CD14-positive monocyte (primary cell): ENCODE results near the gene ATM. TPM values are rescaled to one million over a fixed set of nuclear protein-coding genes. Genes with fewer than 3 reads are reported as not detected.
A peak's percentile ranks its signal among the peaks of the same experiment; 100 is the strongest.

Source experiments
- DNase-seq, 3 donors: peaks; one replicate each; pipeline ENCODE4 v3.0.0-alpha.2; 2011 to 2022
- H2AFZ ChIP-seq: 2 replicates; pipeline ENCODE4 v1.6.0; 2012; ENCODE audit warnings: mild to moderate bottlenecking, low read depth, low read length, inconsistent platforms; ENCODE audit not compliant: insufficient read depth, poor library complexity, severe bottlenecking
- H3K27ac ChIP-seq, 2 donors: 1 replicate in 1 of 2; 2 replicates in 1 of 2; pipeline ENCODE4 v1.5.1; 2012 to 2013; ENCODE audit warnings: low read length in 2 of 2, control low read depth in 1 of 2, inconsistent platforms in 1 of 2, low read depth in 1 of 2, mild to moderate bottlenecking in 1 of 2
- H3K27me3 ChIP-seq, 2 donors: one replicate each; pipeline versions ENCODE4 v1.6.0 to v1.6.1; 2011 to 2013; ENCODE audit warnings: low read length in 2 of 2; ENCODE audit not compliant: control insufficient read depth in 2 of 2, insufficient read depth in 2 of 2
- H3K36me3 ChIP-seq, 2 donors: replicated peaks in 1 of 2; 1 replicate in 1 of 2; 2 replicates in 1 of 2; pipeline versions ENCODE4 v1.5.1 to v1.6.1; 2012 to 2013; ENCODE audit warnings: low read length in 2 of 2, control low read depth in 1 of 2, inconsistent platforms in 1 of 2, mild to moderate bottlenecking in 1 of 2; ENCODE audit not compliant: insufficient read depth in 2 of 2, control insufficient read depth in 1 of 2
- H3K4me1 ChIP-seq, 2 donors: 1 replicate in 1 of 2; 2 replicates in 1 of 2; pipeline versions ENCODE4 v1.5.1 to v1.6.1; 2012 to 2013; ENCODE audit warnings: low read length in 2 of 2, control low read depth in 1 of 2, inconsistent platforms in 1 of 2, mild to moderate bottlenecking in 1 of 2, moderate library complexity in 1 of 2; ENCODE audit not compliant: insufficient read depth in 2 of 2, control insufficient read depth in 1 of 2
- H3K4me2 ChIP-seq: replicated peaks from 2 replicates; pipeline ENCODE3; 2012; ENCODE audit warnings: low read length, moderate library complexity, mild to moderate bottlenecking; ENCODE audit not compliant: poor library complexity, severe bottlenecking; ENCODE audit errors: extremely low read depth
- H3K4me3 ChIP-seq, 3 experiments: fragments of 200-600 bp in 1 of 3; sonication (generic) in 1 of 3; replicated peaks in 1 of 3; 1 replicate in 2 of 3; 2 replicates in 1 of 3; pipeline ENCODE4 v1.5.1; 2011 to 2013; ENCODE audit warnings: low read length in 3 of 3, mild to moderate bottlenecking in 3 of 3, control low read depth in 2 of 3, low read depth in 2 of 3, inconsistent platforms in 1 of 3, moderate library complexity in 1 of 3
- H3K79me2 ChIP-seq: 2 replicates; pipeline ENCODE4 v1.6.0; 2012; ENCODE audit warnings: mild to moderate bottlenecking, control low read depth, inconsistent platforms, low read length, moderate library complexity; ENCODE audit not compliant: insufficient read depth
- H3K9ac ChIP-seq: 2 replicates; pipeline ENCODE4 v1.6.0; 2017; ENCODE audit warnings: low read length, mild to moderate bottlenecking; ENCODE audit not compliant: insufficient read depth, poor library complexity, severe bottlenecking
- H3K9me3 ChIP-seq, 2 donors: replicated peaks in 1 of 2; 1 replicate in 1 of 2; 2 replicates in 1 of 2; pipeline versions ENCODE4 v1.5.1 to v1.6.1; 2012 to 2013; ENCODE audit warnings: low read length in 2 of 2, control low read depth in 1 of 2; ENCODE audit not compliant: control insufficient read depth in 1 of 2, insufficient read depth in 1 of 2
- H4K20me1 ChIP-seq: 2 replicates; pipeline ENCODE4 v1.6.0; 2012; ENCODE audit warnings: mild to moderate bottlenecking, low read length, control low read depth, moderate library complexity; ENCODE audit not compliant: insufficient read depth
- H3K27ac Mint-ChIP-seq, 7 donors: one replicate each; pipeline ENCODE4 v1.8.0; 2020; ENCODE audit warnings: mild to moderate bottlenecking in 7 of 7, mixed read lengths in 7 of 7, moderate library complexity in 6 of 7, inconsistent platforms in 2 of 7
- H3K27me3 Mint-ChIP-seq, 3 donors: one replicate each; pipeline ENCODE4 v1.8.0; 2021 to 2022; ENCODE audit warnings: low read depth in 3 of 3, mild to moderate bottlenecking in 3 of 3, mixed read lengths in 3 of 3, moderate library complexity in 3 of 3, inconsistent platforms in 1 of 3
- H3K36me3 Mint-ChIP-seq, 2 donors: one replicate each; pipeline ENCODE4 v1.8.0; 2020; ENCODE audit warnings: mixed read lengths in 2 of 2, inconsistent platforms in 1 of 2, mild to moderate bottlenecking in 1 of 2
- H3K4me1 Mint-ChIP-seq: one replicate; pipeline ENCODE4 v1.8.0; 2020; ENCODE audit warnings: mild to moderate bottlenecking, mixed read lengths
- H3K4me3 Mint-ChIP-seq, 2 donors: one replicate each; pipeline ENCODE4 v1.8.0; 2020; ENCODE audit warnings: mild to moderate bottlenecking in 2 of 2, mixed read lengths in 2 of 2, moderate library complexity in 1 of 2
- H3K9me3 Mint-ChIP-seq, 7 donors: one replicate each; pipeline ENCODE4 v1.8.0; 2020 to 2022; ENCODE audit warnings: mixed read lengths in 7 of 7, mild to moderate bottlenecking in 6 of 7, moderate library complexity in 6 of 7, inconsistent platforms in 2 of 7
- WGBS: methylation state at CpG from one replicate; pipeline ENCODE4 v1.1.5; 2013; ENCODE audit warnings: missing lambda C conversion rate; ENCODE audit not compliant: insufficient coverage; 5-methylcytosine and 5-hydroxymethylcytosine counted together
- intact Hi-C, 2 donors: fragments of 100-400 bp; cut with micrococcal nuclease; formaldehyde crosslinking; loops; one replicate each; pipeline versions ENCODE4 v1.15.0 to v1.15.1; 2023
- polyA plus RNA-seq, 3 donors: library from polyadenylated mRNA; depleted of rRNA in 1 of 3; unstranded in 2 of 3; stranded (reverse) in 1 of 3; fragments of 300-500 nt in 2 of 3; fragments of >200 nt in 1 of 3; fragmentation: Illumina TruSeq in 2 of 3; gene quantifications; 1 replicate in 2 of 3; 2 replicates in 1 of 3; pipeline ENCODE4 v1.2.3, GENCODE V29; 2012 to 2021
- TF ChIP-seq, protein P1 (sequence below): fragments of 200-600 bp; IDR thresholded peaks from one replicate; pipeline ENCODE4 v1.8.0; 2022; ENCODE audit warnings: antibody characterized with exemption, mild to moderate bottlenecking

ATM gene
- polyA plus RNA-seq, 3 donors: 13.2 to 56.7 (median 21.4) TPM

DNA sequence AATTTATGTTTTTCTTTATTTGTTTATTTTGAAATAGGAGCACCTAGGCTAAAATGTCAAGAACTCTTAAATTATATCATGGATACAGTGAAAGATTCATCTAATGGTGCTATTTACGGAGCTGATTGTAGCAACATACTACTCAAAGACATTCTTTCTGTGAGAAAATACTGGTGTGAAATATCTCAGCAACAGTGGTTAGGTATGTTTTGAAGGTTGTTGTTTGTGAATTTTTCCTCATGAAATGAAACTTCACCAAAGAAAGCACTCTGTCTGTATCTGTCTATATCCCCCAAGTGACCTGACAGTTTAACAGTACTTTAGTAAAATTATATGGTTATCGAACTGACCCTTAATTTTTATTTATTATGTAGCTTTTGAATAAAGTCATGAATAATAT, 12.8 kb downstream of the ATM start:
- Mint-ChIP-seq H3K4me1 (peaks cover 40% of the 10 kb centered on the region), H3K4me3 (no peak overlapping the region), H3K27me3 (peaks cover 0 to 5% (median 2%) of the 10 kb centered on the region in 3 donors), H3K9me3 (peaks cover 0 to 3% (median 0%) of the 10 kb centered on the region in 7 donors), H3K27ac (peak overlapping the region in 5 of 7 donors; percentile 85 to 97 (median 91)), H3K36me3 (peaks cover 48 to 71% of the 10 kb centered on the region in 2 donors)
- Histone ChIP-seq H3K4me1 (peaks cover 19 to 34% of the 10 kb centered on the region in 2 donors), H2AFZ (no peak overlapping the region), H3K9me3 (no peaks in the 10 kb centered on the region), H3K36me3 (peaks cover 26 to 53% of the 10 kb centered on the region in 2 donors), H3K4me3 (peak overlapping the region in 1 of 3 experiments; percentile 51), H3K27me3 (no peaks in the 10 kb centered on the region), H3K27ac (peak overlapping the region in 1 of 2 donors; percentile 77), H4K20me1 (no peaks in the 10 kb centered on the region), H3K79me2 (peaks cover 3% of the 10 kb centered on the region), H3K4me2 (peak overlapping the region; percentile 61), H3K9ac (no peak overlapping the region)
- DNase-seq: no peak
- no CpG with 5 or more reads among the region's 2 CpGs for WGBS
- intact Hi-C loops: no loop called here
- TF ChIP-seq, protein P1, sequence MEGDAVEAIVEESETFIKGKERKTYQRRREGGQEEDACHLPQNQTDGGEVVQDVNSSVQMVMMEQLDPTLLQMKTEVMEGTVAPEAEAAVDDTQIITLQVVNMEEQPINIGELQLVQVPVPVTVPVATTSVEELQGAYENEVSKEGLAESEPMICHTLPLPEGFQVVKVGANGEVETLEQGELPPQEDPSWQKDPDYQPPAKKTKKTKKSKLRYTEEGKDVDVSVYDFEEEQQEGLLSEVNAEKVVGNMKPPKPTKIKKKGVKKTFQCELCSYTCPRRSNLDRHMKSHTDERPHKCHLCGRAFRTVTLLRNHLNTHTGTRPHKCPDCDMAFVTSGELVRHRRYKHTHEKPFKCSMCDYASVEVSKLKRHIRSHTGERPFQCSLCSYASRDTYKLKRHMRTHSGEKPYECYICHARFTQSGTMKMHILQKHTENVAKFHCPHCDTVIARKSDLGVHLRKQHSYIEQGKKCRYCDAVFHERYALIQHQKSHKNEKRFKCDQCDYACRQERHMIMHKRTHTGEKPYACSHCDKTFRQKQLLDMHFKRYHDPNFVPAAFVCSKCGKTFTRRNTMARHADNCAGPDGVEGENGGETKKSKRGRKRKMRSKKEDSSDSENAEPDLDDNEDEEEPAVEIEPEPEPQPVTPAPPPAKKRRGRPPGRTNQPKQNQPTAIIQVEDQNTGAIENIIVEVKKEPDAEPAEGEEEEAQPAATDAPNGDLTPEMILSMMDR: no peak

DNA sequence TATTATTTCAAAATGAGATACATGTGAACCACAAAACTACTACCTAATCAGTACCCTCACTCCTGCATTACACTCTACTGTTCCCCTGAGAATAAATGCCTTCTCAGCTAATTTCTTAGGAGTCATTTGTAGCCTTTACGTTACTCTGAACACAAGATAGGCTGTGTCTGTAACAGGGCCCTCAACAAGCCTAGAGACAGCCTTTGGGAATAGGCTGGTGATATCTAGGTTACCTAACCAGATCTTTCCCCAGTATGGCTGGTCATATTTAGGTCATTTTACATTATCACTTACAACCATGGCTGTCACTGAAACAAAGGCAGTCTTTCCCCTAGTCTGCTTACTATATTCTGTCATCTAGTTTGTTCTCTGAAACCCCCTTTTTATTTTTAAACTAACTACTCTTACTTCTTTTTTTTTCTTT, 14.2 kb downstream of the ATM start:
- H3K27ac ChIP-seq: peak overlapping the region in 1 of 2 donors; percentile 77
- no peak for DNase-seq
- H3K4me1 ChIP-seq: peaks cover 19 to 34% of the 10 kb centered on the region in 2 donors
- H2AFZ ChIP-seq: peak overlapping the region; percentile 38
- peaks cover 43 to 67% of the 10 kb centered on the region in 2 donors for H3K36me3 Mint-ChIP-seq
- no peaks in the 10 kb centered on the region for H3K9me3 ChIP-seq
- peaks cover 40% of the 10 kb centered on the region for H3K4me1 Mint-ChIP-seq
- no CpG with 5 or more reads among the region's 1 CpG for WGBS
- H3K27me3 ChIP-seq: no peaks in the 10 kb centered on the region
- peaks cover 0 to 5% (median 3%) of the 10 kb centered on the region in 3 donors for H3K27me3 Mint-ChIP-seq
- H3K4me3 Mint-ChIP-seq: peak overlapping the region in 1 of 2 donors; percentile 67
- no peaks in the 10 kb centered on the region for H4K20me1 ChIP-seq
- H3K9ac ChIP-seq: no peak overlapping the region
- H3K36me3 ChIP-seq: peaks cover 16 to 51% of the 10 kb centered on the region in 2 donors
- peak overlapping the region; percentile 61 for H3K4me2 ChIP-seq
- intact Hi-C loops: no loop called here
- peak overlapping the region in 1 of 3 experiments; percentile 51 for H3K4me3 ChIP-seq
- TF ChIP-seq, protein P1: no peak
- peaks cover 0 to 3% (median 0%) of the 10 kb centered on the region in 7 donors for H3K9me3 Mint-ChIP-seq
- H3K79me2 ChIP-seq: peaks cover 3% of the 10 kb centered on the region
- peak overlapping the region; percentile 85 to 97 (median 91) for H3K27ac Mint-ChIP-seq
